HAP-1 (cell line): ENCODE measurements around the gene LBX2.
"Not testable (repeated sequence)": the region's sequence is repeated elsewhere in the genome, so short reads cannot be mapped to it uniquely, and the experiment has no call there.

ENCODE experiments used
- DNase-seq, 2 experiments: peaks; one replicate each; pipeline ENCODE4 v3.0.0-alpha.2; 2016 to 2020; ENCODE audit warnings: low spot score in 2 of 2
- H3K27me3 ChIP-seq: fragments of 250-450 bp; sonication (Bioruptor Pico); 2 replicates; pipeline ENCODE4 v1.5.1; 2020; ENCODE audit warnings: low read depth, mild to moderate bottlenecking, moderate library complexity
- H3K36me3 ChIP-seq: fragments of 250-450 bp; sonication (Bioruptor Pico); replicated peaks from 2 replicates; pipeline ENCODE4 v1.5.1; 2020; ENCODE audit warnings: mild to moderate bottlenecking
- H3K4me1 ChIP-seq: fragments of 250-450 bp; sonication (Bioruptor Pico); 2 replicates; pipeline ENCODE4 v1.5.1; 2020; ENCODE audit warnings: mild to moderate bottlenecking
- H3K4me3 ChIP-seq: fragments of 250-450 bp; sonication (Bioruptor Pico); 2 replicates; pipeline ENCODE4 v1.5.1; 2020; ENCODE audit warnings: mild to moderate bottlenecking, moderate library complexity
- H3K9me3 ChIP-seq: fragments of 250-450 bp; sonication (Bioruptor Pico); 2 replicates; pipeline ENCODE4 v1.5.1; 2020; ENCODE audit warnings: mild to moderate bottlenecking, moderate library complexity
- in situ Hi-C: fragments of 300-500 bp; cut with MboI; formaldehyde crosslinking; loops from 3 replicates; pipeline ENCODE4 v1.14.3; 2020; ENCODE audit warnings: low sequenced_read_pairs, inconsistent platforms, mixed read lengths

Gene LBX2

GRCh38 chr2:74493546-74493945 lies 5.9 kb downstream of the LBX2 start:
- DNase-seq = no peak
- Histone ChIP-seq H3K27me3 (no peaks in the 10 kb centered on the region), H3K36me3 (peaks cover 23% of the 10 kb centered on the region), H3K9me3 (no peaks in the 10 kb centered on the region), H3K4me1 (no peaks in the 10 kb centered on the region), H3K4me3 (no peak overlapping the region)
- in situ Hi-C loops = no loop called here

GRCh38 chr2:74491648-74492544 lies 7.5 kb downstream of the LBX2 start:
- in situ Hi-C loops = no loop called here
- Histone ChIP-seq H3K27me3 (no peaks in the 10 kb centered on the region), H3K9me3 (no peaks in the 10 kb centered on the region), H3K4me3 (no peak overlapping the region), H3K36me3 (peaks cover 30% of the 10 kb centered on the region), H3K4me1 (no peaks in the 10 kb centered on the region)
- no peak for DNase-seq

GRCh38 chr2:74489906-74490305 lies 9.5 kb downstream of the LBX2 start:
- no peaks in the 10 kb centered on the region for H3K27me3 ChIP-seq
- in situ Hi-C loops = loop anchor here (5.0 kb wide), 1 partner anchor 87 kb away; no protein-coding TSS in a partner anchor
- no peaks in the 10 kb centered on the region for H3K4me1 ChIP-seq
- peaks cover 30% of the 10 kb centered on the region for H3K36me3 ChIP-seq
- no peak for DNase-seq
- H3K4me3 ChIP-seq = no peak overlapping the region
- H3K9me3 ChIP-seq = no peaks in the 10 kb centered on the region

GRCh38 chr2:74488643-74489481 lies 10.5 kb downstream of the LBX2 start:
- no peaks in the 10 kb centered on the region for H3K9me3 ChIP-seq
- no peaks in the 10 kb centered on the region for H3K27me3 ChIP-seq
- peaks cover 30% of the 10 kb centered on the region for H3K36me3 ChIP-seq
- no peak overlapping the region for H3K4me3 ChIP-seq
- in situ Hi-C loops = loop anchor here (5.0 kb wide), 1 partner anchor 88 kb away; no protein-coding TSS in a partner anchor
- no peaks in the 10 kb centered on the region for H3K4me1 ChIP-seq
- DNase-seq = no peak

GRCh38 chr2:74486141-74486540 lies 13.3 kb downstream of the LBX2 start:
- H3K4me1 ChIP-seq = peaks cover 5% of the 10 kb centered on the region
- H3K36me3 ChIP-seq = peaks cover 15% of the 10 kb centered on the region
- no peak for DNase-seq
- H3K4me3 ChIP-seq = no peak overlapping the region
- H3K9me3 ChIP-seq = no peaks in the 10 kb centered on the region
- in situ Hi-C loops = loop anchor here (5.0 kb wide), 1 partner anchor 91 kb away; no protein-coding TSS in a partner anchor
- no peaks in the 10 kb centered on the region for H3K27me3 ChIP-seq

- H3K27me3 ChIP-seq, in situ Hi-C loops, DNase-seq, H3K4me1 ChIP-seq, H3K9me3 ChIP-seq: not testable (repeated sequence)
- peaks cover 23% of the 10 kb centered on the region for H3K36me3 ChIP-seq
- H3K4me3 ChIP-seq = peak overlapping the region; percentile 95
Observed at GRCh38 chr2:74483675-74484164, 15.7 kb downstream of the LBX2 start.

- in situ Hi-C loops = no loop called here
- no peaks in the 10 kb centered on the region for H3K9me3 ChIP-seq
- no peaks in the 10 kb centered on the region for H3K27me3 ChIP-seq
- H3K4me1 ChIP-seq = peaks cover 7% of the 10 kb centered on the region
- peaks cover 25% of the 10 kb centered on the region for H3K36me3 ChIP-seq
- DNase-seq = peak; percentile 92 to 97
- H3K4me3 ChIP-seq = peak within 1 kb of the TSS; percentile 95
Observed at GRCh38 chr2:74482801-74483674, 16.4 kb downstream of the LBX2 start, which contains the start of the genes CCDC142 and TTC31. Gene CCDC142 (minus strand): TSS chr2:74482998. CDS start chr2:74482837, 161 bp downstream. Gene TTC31 (plus strand): TSS chr2:74483081. CDS start chr2:74483096, 15 bp downstream.

- Histone ChIP-seq H3K4me1 (peaks cover 7% of the 10 kb centered on the region), H3K9me3 (no peaks in the 10 kb centered on the region), H3K4me3 (peak overlapping the region; percentile 95), H3K36me3 (peaks cover 25% of the 10 kb centered on the region), H3K27me3 (no peaks in the 10 kb centered on the region)
- DNase-seq = peak in 1 of 2 experiments; percentile 34
- in situ Hi-C loops = no loop called here
Observed at GRCh38 chr2:74481961-74482800, 17.2 kb downstream of the LBX2 start.

- no peak for DNase-seq
- H3K9me3 ChIP-seq = no peaks in the 10 kb centered on the region
- H3K4me1 ChIP-seq = peaks cover 7% of the 10 kb centered on the region
- in situ Hi-C loops = no loop called here
- H3K27me3 ChIP-seq = no peaks in the 10 kb centered on the region
- H3K4me3 ChIP-seq = peak overlapping the region; percentile 95
- H3K36me3 ChIP-seq = peaks cover 25% of the 10 kb centered on the region
Observed at GRCh38 chr2:74481431-74481830, 18.0 kb downstream of the LBX2 start.

GRCh38 chr2:74474899-74475298 lies 24.5 kb downstream of the LBX2 start:
- Histone ChIP-seq H3K4me1 (peaks cover 10% of the 10 kb centered on the region; the same call in 1 of the 2 replicates), H3K27me3 (no peaks in the 10 kb centered on the region), H3K4me3 (no peak overlapping the region), H3K9me3 (no peaks in the 10 kb centered on the region), H3K36me3 (peaks cover 31% of the 10 kb centered on the region)
- in situ Hi-C loops = no loop called here
- peak in 1 of 2 experiments; percentile 41 for DNase-seq

- H3K9me3 ChIP-seq = no peaks in the 10 kb centered on the region
- no peak for DNase-seq
- in situ Hi-C loops = no loop called here
- no peaks in the 10 kb centered on the region for H3K27me3 ChIP-seq
- no peak overlapping the region for H3K4me3 ChIP-seq
- peaks cover 9% of the 10 kb centered on the region; the same call in 1 of the 2 replicates for H3K4me1 ChIP-seq
- H3K36me3 ChIP-seq = peaks cover 30% of the 10 kb centered on the region
Observed at GRCh38 chr2:74474481-74474880, 24.9 kb downstream of the LBX2 start.

GRCh38 chr2:74472945-74473258 lies 26.5 kb downstream of the LBX2 start:
- Histone ChIP-seq H3K36me3 (peaks cover 23% of the 10 kb centered on the region), H3K4me1 (peaks cover 9% of the 10 kb centered on the region; the same call in 1 of the 2 replicates), H3K9me3 (no peaks in the 10 kb centered on the region), H3K4me3 (peak overlapping the region; percentile 61), H3K27me3 (no peaks in the 10 kb centered on the region)
- in situ Hi-C loops = no loop called here
- no peak for DNase-seq
